Esophagus (tissue), 2 donors: ENCODE data around the gene RGS13. TPM values are rescaled to one million over a fixed set of nuclear protein-coding genes. Genes with fewer than 3 reads are reported as not detected.

Experiments used
- polyA plus RNA-seq, 2 donors: library from polyadenylated mRNA; stranded (reverse); fragments of 200-250 nt; gene quantifications; one replicate each; pipeline ENCODE4 v1.2.3, GENCODE V29; 2013
- donor health status: healthy with polysubstance abuse.
- donor health status: Bipolar disorder and iron deficiency.

The RGS13 gene
- polyA plus RNA-seq, 2 donors, result 0.13 to 0.22 TPM

Other genes with a start within 250 kb of the RGS13 start
- 1 to 10 TPM; 4.7 to 7.7 TPM for gene RGS1, start 60.4 kb upstream of the RGS13 start, polyA plus RNA-seq
- gene RGS2, start 172.9 kb downstream of the RGS13 start, polyA plus RNA-seq, result 10 to 100 TPM; 31.4 to 52.5 TPM